B cell (primary cell): ENCODE measurements around the gene NIBAN1. TPM values are rescaled to one million over a fixed set of nuclear protein-coding genes. Genes with fewer than 3 reads are reported as not detected.
A peak's percentile ranks its signal among the peaks of the same experiment; 100 is the strongest.

Source experiments
- ATAC-seq: fragments of 200-7000 bp; cut with Tn5 transposase; one replicate; pipeline ENCODE4 v1.10.0; 2021; ENCODE audit warnings: low read depth, mild to moderate bottlenecking, moderate number of reproducible peaks, moderate library complexity
- CTCF ChIA-PET: fragments of 350-600 bp; sonication (Branson Sonifier 250); formaldehyde crosslinking; loops from one replicate; lab custom pipeline; 2021; ENCODE audit warnings: antibody characterized with exemption, inconsistent platforms; lab: Charles Lee
- POLR2A ChIA-PET: fragments of 350-600 bp; sonication (Branson Sonifier 250); formaldehyde crosslinking; loops from one replicate; lab custom pipeline; 2021; ENCODE audit warnings: antibody characterized with exemption; lab: Charles Lee
- DNase-seq: peaks from one replicate; pipeline ENCODE4 v3.0.0; 2013
- H2AFZ ChIP-seq: 2 replicates; pipeline ENCODE4 v1.6.1; 2012; ENCODE audit warnings: mild to moderate bottlenecking, low read depth, low read length; ENCODE audit not compliant: insufficient read depth, poor library complexity, severe bottlenecking
- H3K27ac ChIP-seq, 2 donors: 1 replicate in 1 of 2; 2 replicates in 1 of 2; pipeline ENCODE4 v1.5.1; 2012 to 2013; ENCODE audit warnings: low read length in 2 of 2, mild to moderate bottlenecking in 2 of 2, moderate library complexity in 1 of 2
- H3K27me3 ChIP-seq, 4 experiments: fragments of 200-600 bp in 1 of 4; sonication (generic) in 1 of 4; replicated peaks in 1 of 4; 1 replicate in 2 of 4; 2 replicates in 2 of 4; pipeline versions ENCODE4 v1.6.1 to v1.7.0; 2013 to 2016; ENCODE audit warnings: low read length in 3 of 4, mild to moderate bottlenecking in 2 of 4, mixed read lengths in 1 of 4, moderate library complexity in 1 of 4; ENCODE audit not compliant: insufficient read depth in 4 of 4, control insufficient read depth in 3 of 4; ENCODE audit errors: control extremely low read depth in 1 of 4
- H3K36me3 ChIP-seq, 2 experiments: replicated peaks in 1 of 2; 1 replicate in 1 of 2; 2 replicates in 1 of 2; pipeline versions ENCODE4 v1.6.1 to v1.7.1; 2013; ENCODE audit warnings: low read length in 1 of 2; ENCODE audit not compliant: insufficient read depth in 2 of 2, control insufficient read depth in 1 of 2; ENCODE audit errors: control extremely low read depth in 1 of 2, extremely low read depth in 1 of 2
- H3K4me1 ChIP-seq, 2 donors: fragments of 200-600 bp in 1 of 2; sonication (generic) in 1 of 2; 1 replicate in 1 of 2; 2 replicates in 1 of 2; pipeline versions ENCODE4 v1.5.1 to v1.6.1; 2013 to 2017; ENCODE audit warnings: low read length in 2 of 2; ENCODE audit not compliant: control insufficient read depth in 2 of 2, insufficient read depth in 2 of 2
- H3K4me2 ChIP-seq: replicated peaks from 2 replicates; pipeline ENCODE3; 2012; ENCODE audit warnings: mild to moderate bottlenecking, low read depth, low read length; ENCODE audit not compliant: poor library complexity, severe bottlenecking
- H3K4me3 ChIP-seq, 5 experiments: fragments of 200-600 bp in 1 of 5; sonication (generic) in 1 of 5; 1 replicate in 3 of 5; 2 replicates in 2 of 5; pipeline versions ENCODE4 v1.5.1 to v1.7.0; 2011 to 2016; ENCODE audit warnings: low read length in 4 of 5, mild to moderate bottlenecking in 4 of 5, low read depth in 2 of 5, control low read depth in 1 of 5, moderate library complexity in 1 of 5; ENCODE audit not compliant: insufficient read depth in 1 of 5; ENCODE audit errors: control extremely low read depth in 1 of 5, extremely low read depth in 1 of 5
- H3K79me2 ChIP-seq: fragments of 200-600 bp; sonication (generic); one replicate; pipeline ENCODE4 v1.6.0; 2016; ENCODE audit warnings: low read length; ENCODE audit not compliant: control insufficient read depth, insufficient read depth
- H3K9ac ChIP-seq: fragments of 200-600 bp; sonication (generic); 2 replicates; pipeline ENCODE4 v1.6.1; 2017; ENCODE audit warnings: mild to moderate bottlenecking, low read length, moderate library complexity
- H3K9me3 ChIP-seq, 3 donors: one replicate each; pipeline versions ENCODE4 v1.6.1 to v1.7.1; 2013; ENCODE audit warnings: low read length in 2 of 3; ENCODE audit not compliant: control insufficient read depth in 2 of 3, insufficient read depth in 1 of 3; ENCODE audit errors: control extremely low read depth in 1 of 3
- H4K20me1 ChIP-seq: 2 replicates; pipeline ENCODE4 v1.6.0; 2012; ENCODE audit warnings: mild to moderate bottlenecking, low read length; ENCODE audit not compliant: insufficient read depth, control insufficient read depth, poor library complexity, severe bottlenecking
- H3K27ac Mint-ChIP-seq: one replicate; pipeline ENCODE4 v1.8.0; 2021; ENCODE audit warnings: mixed read lengths
- H3K27me3 Mint-ChIP-seq: one replicate; pipeline ENCODE4 v1.8.0; 2021; ENCODE audit warnings: mixed read lengths
- H3K4me1 Mint-ChIP-seq: one replicate; pipeline ENCODE4 v1.8.0; 2021; ENCODE audit warnings: mixed read lengths
- H3K4me3 Mint-ChIP-seq: one replicate; pipeline ENCODE4 v1.8.0; 2021; ENCODE audit warnings: mixed read lengths
- H3K9me3 Mint-ChIP-seq: one replicate; pipeline ENCODE4 v1.8.0; 2022; ENCODE audit warnings: mixed read lengths; ENCODE audit not compliant: insufficient read depth
- EZH2 ChIP-seq: IDR thresholded peaks from 2 replicates; pipeline ENCODE4 v1.6.1; 2012; ENCODE audit warnings: borderline replicate concordance, low read depth, mild to moderate bottlenecking, moderate library complexity, low read length; ENCODE audit not compliant: insufficient read depth, poor library complexity, severe bottlenecking
- WGBS: methylation state at CpG from one replicate; pipeline ENCODE4 v1.1.5; 2013; ENCODE audit warnings: missing lambda C conversion rate; ENCODE audit not compliant: insufficient coverage; 5-methylcytosine and 5-hydroxymethylcytosine counted together
- intact Hi-C: fragments of 100-400 bp; cut with micrococcal nuclease; formaldehyde crosslinking; loops from one replicate; pipeline ENCODE4 v1.10.0; 2022
- polyA plus RNA-seq: library from polyadenylated mRNA; depleted of rRNA; stranded (reverse); fragments of >200 nt; gene quantifications from 2 replicates; pipeline ENCODE4 v1.2.3, GENCODE V29; 2012
- total RNA-seq, 2 donors: library from RNA; stranded (reverse); fragments of 120-200 nt in 1 of 2; gene quantifications; 1 replicate in 1 of 2; 2 replicates in 1 of 2; pipeline versions ENCODE4 v1.2.3 to v1.2.4, GENCODE V29; 2013 to 2022
- TF ChIP-seq, protein P1 (sequence below): fragments of 200-600 bp; IDR thresholded peaks from one replicate; pipeline ENCODE4 v1.8.0; 2022; ENCODE audit warnings: antibody characterized with exemption, mild to moderate bottlenecking

The NIBAN1 gene
- total and polyA plus RNA-seq, 2 donors (not counting 1 experiment from before 2014, with no cell fraction given), result 1.2 to 13.2 TPM

DNA sequence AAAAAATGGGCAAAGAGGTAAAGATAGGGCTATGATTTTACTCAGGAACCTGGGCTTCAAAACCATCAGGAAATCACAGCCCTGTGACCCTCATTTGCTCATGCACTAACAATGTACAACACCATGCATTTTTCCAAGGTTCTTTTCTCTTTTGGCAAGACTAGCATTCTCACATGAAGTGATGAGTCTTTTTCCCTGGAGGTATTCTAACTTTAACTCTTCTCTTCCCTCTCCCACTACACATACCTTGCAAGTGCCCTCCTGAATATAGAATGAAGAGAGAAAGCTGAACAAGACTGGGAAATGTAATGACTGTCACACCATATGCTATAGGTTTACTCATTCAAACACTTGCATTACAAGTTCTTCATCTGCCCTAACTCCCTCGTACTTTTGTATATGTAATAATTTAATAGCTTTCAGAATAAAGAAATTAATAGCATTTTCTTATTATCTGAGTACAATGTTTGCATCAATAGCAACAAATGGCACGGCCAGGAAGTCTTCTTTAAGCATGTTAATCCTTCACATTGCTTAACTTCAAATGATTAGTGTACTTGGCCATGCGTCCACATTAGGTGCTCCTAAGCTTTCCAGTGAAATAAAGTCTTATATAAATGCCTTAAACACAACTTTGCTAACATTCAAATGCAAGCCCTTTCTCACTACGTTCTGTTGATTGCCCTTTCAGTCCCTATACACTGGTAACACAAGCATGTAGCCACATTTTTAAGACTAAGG, 1.8 kb downstream of the NIBAN1 start:
- Histone ChIP-seq H3K4me1 (peaks cover 5 to 17% of the 10 kb centered on the region in 2 donors), H3K36me3 (no peaks in the 10 kb centered on the region), H3K9me3 (no peaks in the 10 kb centered on the region), H2AFZ (no peak overlapping the region), H3K9ac (peak overlapping the region; percentile 71), H3K4me3 (peak overlapping the region in 4 of 5 experiments; percentile 7 to 85 (median 41)), H3K27me3 (peaks cover 0 to 11% (median 9%) of the 10 kb centered on the region in 4 experiments), H4K20me1 (no peaks in the 10 kb centered on the region), H3K27ac (no peak overlapping the region), H3K4me2 (peak overlapping the region; percentile 78), H3K79me2 (no peaks in the 10 kb centered on the region)
- Mint-ChIP-seq H3K4me1 (peaks cover 40% of the 10 kb centered on the region), H3K4me3 (peak overlapping the region; percentile 96), H3K9me3 (no peaks in the 10 kb centered on the region), H3K27me3 (peaks cover 10% of the 10 kb centered on the region), H3K27ac (no peak overlapping the region)
- DNase-seq, result no peak
- 73% methylated on average over 2 of the region's 4 CpGs for WGBS
- ATAC-seq, result no peak
- POLR2A ChIA-PET, result no interaction called here
- CTCF ChIA-PET, result interaction anchor here (1.6 to 2.5 kb wide), 3 partner anchors 9 to 166 kb away, joined by 3 to 15 read pairs (median 14); no protein-coding TSS in a partner anchor
- intact Hi-C loops, result loop anchor here (5.0 to 10.0 kb wide), 3 partner anchors 58 to 185 kb away; partner anchors contain the start of genes RNF2, SWT1 and TRMT1L
- TF ChIP-seq, protein P1, sequence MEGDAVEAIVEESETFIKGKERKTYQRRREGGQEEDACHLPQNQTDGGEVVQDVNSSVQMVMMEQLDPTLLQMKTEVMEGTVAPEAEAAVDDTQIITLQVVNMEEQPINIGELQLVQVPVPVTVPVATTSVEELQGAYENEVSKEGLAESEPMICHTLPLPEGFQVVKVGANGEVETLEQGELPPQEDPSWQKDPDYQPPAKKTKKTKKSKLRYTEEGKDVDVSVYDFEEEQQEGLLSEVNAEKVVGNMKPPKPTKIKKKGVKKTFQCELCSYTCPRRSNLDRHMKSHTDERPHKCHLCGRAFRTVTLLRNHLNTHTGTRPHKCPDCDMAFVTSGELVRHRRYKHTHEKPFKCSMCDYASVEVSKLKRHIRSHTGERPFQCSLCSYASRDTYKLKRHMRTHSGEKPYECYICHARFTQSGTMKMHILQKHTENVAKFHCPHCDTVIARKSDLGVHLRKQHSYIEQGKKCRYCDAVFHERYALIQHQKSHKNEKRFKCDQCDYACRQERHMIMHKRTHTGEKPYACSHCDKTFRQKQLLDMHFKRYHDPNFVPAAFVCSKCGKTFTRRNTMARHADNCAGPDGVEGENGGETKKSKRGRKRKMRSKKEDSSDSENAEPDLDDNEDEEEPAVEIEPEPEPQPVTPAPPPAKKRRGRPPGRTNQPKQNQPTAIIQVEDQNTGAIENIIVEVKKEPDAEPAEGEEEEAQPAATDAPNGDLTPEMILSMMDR, result no peak
- TF ChIP-seq EZH2, result no peak
